CD14-positive monocyte (primary cell): ENCODE measurements around the gene PCGF5. TPM values are rescaled to one million over a fixed set of nuclear protein-coding genes. Genes with fewer than 3 reads are reported as not detected.
A peak's percentile ranks its signal among the peaks of the same experiment; 100 is the strongest.

ENCODE experiments used
- DNase-seq, 3 donors: peaks; one replicate each; pipeline ENCODE4 v3.0.0-alpha.2; 2011 to 2022
- H2AFZ ChIP-seq: 2 replicates; pipeline ENCODE4 v1.6.0; 2012; ENCODE audit warnings: mild to moderate bottlenecking, low read depth, low read length, inconsistent platforms; ENCODE audit not compliant: insufficient read depth, poor library complexity, severe bottlenecking
- H3K27ac ChIP-seq, 2 donors: 1 replicate in 1 of 2; 2 replicates in 1 of 2; pipeline ENCODE4 v1.5.1; 2012 to 2013; ENCODE audit warnings: low read length in 2 of 2, control low read depth in 1 of 2, inconsistent platforms in 1 of 2, low read depth in 1 of 2, mild to moderate bottlenecking in 1 of 2
- H3K27me3 ChIP-seq, 2 donors: one replicate each; pipeline versions ENCODE4 v1.6.0 to v1.6.1; 2011 to 2013; ENCODE audit warnings: low read length in 2 of 2; ENCODE audit not compliant: control insufficient read depth in 2 of 2, insufficient read depth in 2 of 2
- H3K36me3 ChIP-seq, 2 donors: replicated peaks in 1 of 2; 1 replicate in 1 of 2; 2 replicates in 1 of 2; pipeline versions ENCODE4 v1.5.1 to v1.6.1; 2012 to 2013; ENCODE audit warnings: low read length in 2 of 2, control low read depth in 1 of 2, inconsistent platforms in 1 of 2, mild to moderate bottlenecking in 1 of 2; ENCODE audit not compliant: insufficient read depth in 2 of 2, control insufficient read depth in 1 of 2
- H3K4me1 ChIP-seq, 2 donors: 1 replicate in 1 of 2; 2 replicates in 1 of 2; pipeline versions ENCODE4 v1.5.1 to v1.6.1; 2012 to 2013; ENCODE audit warnings: low read length in 2 of 2, control low read depth in 1 of 2, inconsistent platforms in 1 of 2, mild to moderate bottlenecking in 1 of 2, moderate library complexity in 1 of 2; ENCODE audit not compliant: insufficient read depth in 2 of 2, control insufficient read depth in 1 of 2
- H3K4me2 ChIP-seq: replicated peaks from 2 replicates; pipeline ENCODE3; 2012; ENCODE audit warnings: low read length, moderate library complexity, mild to moderate bottlenecking; ENCODE audit not compliant: poor library complexity, severe bottlenecking; ENCODE audit errors: extremely low read depth
- H3K4me3 ChIP-seq, 3 experiments: fragments of 200-600 bp in 1 of 3; sonication (generic) in 1 of 3; replicated peaks in 1 of 3; 1 replicate in 2 of 3; 2 replicates in 1 of 3; pipeline ENCODE4 v1.5.1; 2011 to 2013; ENCODE audit warnings: low read length in 3 of 3, mild to moderate bottlenecking in 3 of 3, control low read depth in 2 of 3, low read depth in 2 of 3, inconsistent platforms in 1 of 3, moderate library complexity in 1 of 3
- H3K79me2 ChIP-seq: 2 replicates; pipeline ENCODE4 v1.6.0; 2012; ENCODE audit warnings: mild to moderate bottlenecking, control low read depth, inconsistent platforms, low read length, moderate library complexity; ENCODE audit not compliant: insufficient read depth
- H3K9ac ChIP-seq: 2 replicates; pipeline ENCODE4 v1.6.0; 2017; ENCODE audit warnings: low read length, mild to moderate bottlenecking; ENCODE audit not compliant: insufficient read depth, poor library complexity, severe bottlenecking
- H3K9me3 ChIP-seq, 2 donors: replicated peaks in 1 of 2; 1 replicate in 1 of 2; 2 replicates in 1 of 2; pipeline versions ENCODE4 v1.5.1 to v1.6.1; 2012 to 2013; ENCODE audit warnings: low read length in 2 of 2, control low read depth in 1 of 2; ENCODE audit not compliant: control insufficient read depth in 1 of 2, insufficient read depth in 1 of 2
- H4K20me1 ChIP-seq: 2 replicates; pipeline ENCODE4 v1.6.0; 2012; ENCODE audit warnings: mild to moderate bottlenecking, low read length, control low read depth, moderate library complexity; ENCODE audit not compliant: insufficient read depth
- H3K27ac Mint-ChIP-seq, 7 donors: one replicate each; pipeline ENCODE4 v1.8.0; 2020; ENCODE audit warnings: mild to moderate bottlenecking in 7 of 7, mixed read lengths in 7 of 7, moderate library complexity in 6 of 7, inconsistent platforms in 2 of 7
- H3K27me3 Mint-ChIP-seq, 3 donors: one replicate each; pipeline ENCODE4 v1.8.0; 2021 to 2022; ENCODE audit warnings: low read depth in 3 of 3, mild to moderate bottlenecking in 3 of 3, mixed read lengths in 3 of 3, moderate library complexity in 3 of 3, inconsistent platforms in 1 of 3
- H3K36me3 Mint-ChIP-seq, 2 donors: one replicate each; pipeline ENCODE4 v1.8.0; 2020; ENCODE audit warnings: mixed read lengths in 2 of 2, inconsistent platforms in 1 of 2, mild to moderate bottlenecking in 1 of 2
- H3K4me1 Mint-ChIP-seq: one replicate; pipeline ENCODE4 v1.8.0; 2020; ENCODE audit warnings: mild to moderate bottlenecking, mixed read lengths
- H3K4me3 Mint-ChIP-seq, 2 donors: one replicate each; pipeline ENCODE4 v1.8.0; 2020; ENCODE audit warnings: mild to moderate bottlenecking in 2 of 2, mixed read lengths in 2 of 2, moderate library complexity in 1 of 2
- H3K9me3 Mint-ChIP-seq, 7 donors: one replicate each; pipeline ENCODE4 v1.8.0; 2020 to 2022; ENCODE audit warnings: mixed read lengths in 7 of 7, mild to moderate bottlenecking in 6 of 7, moderate library complexity in 6 of 7, inconsistent platforms in 2 of 7
- CTCF ChIP-seq: fragments of 200-600 bp; IDR thresholded peaks from one replicate; pipeline ENCODE4 v1.8.0; 2022; ENCODE audit warnings: antibody characterized with exemption, mild to moderate bottlenecking
- WGBS: methylation state at CpG from one replicate; pipeline ENCODE4 v1.1.5; 2013; ENCODE audit warnings: missing lambda C conversion rate; ENCODE audit not compliant: insufficient coverage; 5-methylcytosine and 5-hydroxymethylcytosine counted together
- intact Hi-C, 2 donors: fragments of 100-400 bp; cut with micrococcal nuclease; formaldehyde crosslinking; loops; one replicate each; pipeline versions ENCODE4 v1.15.0 to v1.15.1; 2023
- polyA plus RNA-seq, 3 donors: library from polyadenylated mRNA; depleted of rRNA in 1 of 3; unstranded in 2 of 3; stranded (reverse) in 1 of 3; fragments of 300-500 nt in 2 of 3; fragments of >200 nt in 1 of 3; fragmentation: Illumina TruSeq in 2 of 3; gene quantifications; 1 replicate in 2 of 3; 2 replicates in 1 of 3; pipeline ENCODE4 v1.2.3, GENCODE V29; 2012 to 2021

PCGF5 gene
- polyA plus RNA-seq, 3 donors: 55.2 to 80.3 (median 58.7) TPM

- peak in 1 of 3 donors; percentile 10 for DNase-seq
Observed at GRCh38 chr10:91194497-91195179, 25.8 kb upstream of the PCGF5 start.

More at GRCh38 chr10:91194497-91195179, 25.8 kb upstream of the PCGF5 start:
- no peak overlapping the region for H3K9ac ChIP-seq
- peaks cover 21 to 29% of the 10 kb centered on the region in 2 donors for H3K4me1 ChIP-seq
- H3K79me2 ChIP-seq: no peaks in the 10 kb centered on the region
- H3K36me3 ChIP-seq: no peaks in the 10 kb centered on the region
- Mint-ChIP-seq H3K9me3 (peaks cover 0 to 2% (median 0%) of the 10 kb centered on the region in 7 donors), H3K27ac (no peak overlapping the region), H3K4me3 (no peak overlapping the region), H3K27me3 (peaks cover 0 to 2% (median 0%) of the 10 kb centered on the region in 3 donors), H3K36me3 (peaks cover 0 to 5% of the 10 kb centered on the region in 2 donors), H3K4me1 (peaks cover 39% of the 10 kb centered on the region)
- WGBS: 75% methylated on average over 2 of the region's 2 CpGs
- TF ChIP-seq CTCF: no peak
- no peaks in the 10 kb centered on the region for H3K9me3 ChIP-seq
- no peak overlapping the region for H3K4me3 ChIP-seq
- no peaks in the 10 kb centered on the region for H3K27me3 ChIP-seq
- H3K4me2 ChIP-seq: no peak overlapping the region
- no peak overlapping the region for H3K27ac ChIP-seq
- no peaks in the 10 kb centered on the region for H4K20me1 ChIP-seq
- intact Hi-C loops: loop anchor here (5.0 kb wide), 1 partner anchor 32 kb away; no protein-coding TSS in a partner anchor
- H2AFZ ChIP-seq: no peak overlapping the region
